CD4-positive, alpha-beta T cell treated with Interleukin-1 beta for 1 hour (primary cell): Measurements from ENCODE around the gene IRAG1.

Experiments used
- DNase-seq, 2 donors: peaks; one replicate each; pipeline ENCODE4 v3.0.0-alpha.2; 2020 to 2022

Gene IRAG1

DNA sequence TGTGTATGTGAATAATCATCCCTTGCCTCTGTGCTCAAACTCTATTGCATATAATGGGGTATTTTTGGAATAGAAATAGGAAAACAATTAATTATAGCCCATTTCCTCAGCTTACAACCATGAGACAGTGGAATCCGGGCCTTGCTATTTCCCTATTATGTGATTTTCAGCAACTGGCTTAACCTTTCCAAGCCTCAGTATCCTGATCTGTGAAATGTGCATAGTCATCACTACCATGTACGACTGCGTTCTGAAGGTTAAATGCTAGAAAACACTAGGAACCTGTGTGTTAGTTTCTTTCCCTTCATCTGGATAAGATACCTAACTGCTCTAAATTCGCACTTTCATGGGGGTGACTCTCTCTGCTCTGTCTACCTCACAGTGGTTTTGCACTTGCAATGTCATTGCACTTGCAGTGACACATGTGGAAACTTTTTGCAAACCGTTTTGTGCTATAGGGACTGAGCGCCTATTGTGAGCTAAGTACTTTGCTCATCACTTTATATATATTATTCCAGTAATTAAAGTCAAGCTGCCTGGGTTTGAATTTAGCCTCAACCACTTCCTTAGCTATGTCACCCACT lies 48.3 kb downstream of the IRAG1 start:
- no peak for DNase-seq
